H1 (cell line): ENCODE measurements around the gene BCAS4. TPM values are rescaled to one million over a fixed set of nuclear protein-coding genes. Genes with fewer than 3 reads are reported as not detected.

Source experiments
- CTCF ChIA-PET: fragments of 300-600 bp; sonication (Branson Sonifier 250); formaldehyde crosslinking; loops from one replicate; lab custom pipeline; 2021; ENCODE audit not compliant: partially characterized antibody; lab: Charles Lee
- POLR2A ChIA-PET: fragments of 300-600 bp; sonication (Branson Sonifier 250); formaldehyde crosslinking; loops from one replicate; lab custom pipeline; 2021; ENCODE audit warnings: inconsistent platforms; ENCODE audit not compliant: partially characterized antibody; lab: Charles Lee
- DNase-seq, 2 experiments: peaks; one replicate each; pipeline versions ENCODE4 v3.0.0 to v3.0.0-alpha.2; 2010 to 2022; ENCODE audit warnings: low spot score in 2 of 2, low read depth in 1 of 2, mixed read lengths in 1 of 2
- FAIRE-seq: peaks from 2 replicates; lab custom pipeline; 2011; peaks lifted over from hg19 to GRCh38; lab: Jason Lieb, UNC
- H2AFZ ChIP-seq: 2 replicates; pipeline ENCODE4 v1.8.1; 2012; ENCODE audit warnings: low read length, inconsistent platforms
- H2AK5ac ChIP-seq: 2 replicates; pipeline ENCODE4 v1.6.1; 2013; ENCODE audit warnings: low read depth, low read length
- H2BK120ac ChIP-seq: replicated peaks from 2 replicates; pipeline ENCODE3; 2013; ENCODE audit warnings: low read depth, low read length, inconsistent platforms
- H2BK12ac ChIP-seq: 2 replicates; pipeline ENCODE4 v1.6.1; 2013; ENCODE audit warnings: low read depth, low read length
- H2BK15ac ChIP-seq: 2 replicates; pipeline ENCODE4 v1.6.1; 2013; ENCODE audit warnings: low read length
- H2BK20ac ChIP-seq: 2 replicates; pipeline ENCODE4 v1.6.1; 2013; ENCODE audit warnings: low read length
- H2BK5ac ChIP-seq: 2 replicates; pipeline ENCODE4 v1.6.1; 2013; ENCODE audit warnings: low read depth, low read length
- H3K14ac ChIP-seq: 2 replicates; pipeline ENCODE4 v1.6.1; 2013; ENCODE audit warnings: inconsistent platforms; ENCODE audit not compliant: insufficient read length
- H3K18ac ChIP-seq: 2 replicates; pipeline ENCODE4 v1.6.1; 2013; ENCODE audit warnings: low read length; ENCODE audit errors: extremely low read depth
- H3K23ac ChIP-seq: 2 replicates; pipeline ENCODE4 v1.6.1; 2013; ENCODE audit warnings: inconsistent platforms; ENCODE audit not compliant: insufficient read length
- H3K23me2 ChIP-seq: 2 replicates; pipeline ENCODE4 v1.6.1; 2013; ENCODE audit warnings: low read depth, low read length
- H3K27ac ChIP-seq: 2 replicates; pipeline ENCODE4 v1.6.1; 2011; ENCODE audit warnings: low read depth, low read length, inconsistent platforms
- H3K27me3 ChIP-seq, 4 experiments: replicated peaks in 1 of 4; 1 replicate in 1 of 4; 2 replicates in 3 of 4; pipeline versions ENCODE4 v1.6.1 to v1.8.1; 2011 to 2013; ENCODE audit warnings: low read length in 3 of 4, mild to moderate bottlenecking in 3 of 4, inconsistent platforms in 2 of 4, mixed read lengths in 2 of 4, moderate library complexity in 1 of 4; ENCODE audit not compliant: control insufficient read depth in 3 of 4, insufficient read depth in 3 of 4; ENCODE audit errors: extremely low read depth in 1 of 4
- H3K36me3 ChIP-seq, 4 experiments: 2 replicates each; pipeline versions ENCODE4 v1.6.1 to v1.8.1; 2011 to 2013; ENCODE audit warnings: mild to moderate bottlenecking in 4 of 4, low read length in 3 of 4, moderate library complexity in 2 of 4, control low read depth in 1 of 4, inconsistent platforms in 1 of 4; ENCODE audit not compliant: insufficient read depth in 4 of 4, control insufficient read depth in 2 of 4
- H3K4ac ChIP-seq: replicated peaks from 2 replicates; pipeline ENCODE3; 2013; ENCODE audit warnings: low read length, low read depth, mixed read lengths, inconsistent platforms; ENCODE audit not compliant: insufficient read length
- H3K4me1 ChIP-seq, 4 experiments: replicated peaks in 1 of 4; 1 replicate in 1 of 4; 2 replicates in 3 of 4; pipeline versions ENCODE4 v1.6.1 to v1.8.1; 2011 to 2013; ENCODE audit warnings: low read length in 3 of 4, inconsistent platforms in 2 of 4, mixed read lengths in 1 of 4; ENCODE audit not compliant: insufficient read depth in 4 of 4, control insufficient read depth in 3 of 4
- H3K4me2 ChIP-seq, 2 experiments: 2 replicates each; pipeline versions ENCODE4 v1.6.1 to v1.8.1; 2011 to 2013; ENCODE audit warnings: low read depth in 2 of 2, low read length in 2 of 2, control low read depth in 1 of 2, inconsistent platforms in 1 of 2, mild to moderate bottlenecking in 1 of 2; ENCODE audit not compliant: insufficient read depth in 1 of 2
- H3K4me3 ChIP-seq, 4 experiments: fragments of 200-600, 300-600 bp in 1 of 4; sonication (generic), shearing (Covaris generic), sonication (Bioruptor Twin) in 1 of 4; 2 replicates each; pipeline versions ENCODE4 v1.5.1 to v1.8.1; 2011 to 2016; ENCODE audit warnings: low read length in 4 of 4, low read depth in 3 of 4, control low read depth in 2 of 4, inconsistent platforms in 2 of 4, mild to moderate bottlenecking in 2 of 4, mixed read lengths in 1 of 4, moderate library complexity in 1 of 4; ENCODE audit not compliant: insufficient read depth in 2 of 4; ENCODE audit errors: extremely low read depth in 1 of 4
- H3K56ac ChIP-seq: replicated peaks from 2 replicates; pipeline ENCODE3; 2013; ENCODE audit warnings: low read depth, mild to moderate bottlenecking, mixed read lengths, low read length, inconsistent platforms; ENCODE audit not compliant: insufficient read length
- H3K79me1 ChIP-seq: 2 replicates; pipeline ENCODE4 v1.6.1; 2013; ENCODE audit warnings: low read depth, low read length, control low read depth
- H3K79me2 ChIP-seq, 2 experiments: 2 replicates each; pipeline versions ENCODE4 v1.6.1 to v1.8.1; 2012 to 2013; ENCODE audit warnings: low read length in 2 of 2, mild to moderate bottlenecking in 2 of 2, inconsistent platforms in 1 of 2; ENCODE audit not compliant: insufficient read depth in 2 of 2, control insufficient read depth in 1 of 2
- H3K9ac ChIP-seq, 4 experiments: replicated peaks in 1 of 4; 1 replicate in 1 of 4; 2 replicates in 3 of 4; pipeline versions ENCODE4 v1.6.1 to v1.8.1; 2011 to 2013; ENCODE audit warnings: low read depth in 3 of 4, low read length in 3 of 4, control low read depth in 2 of 4, mild to moderate bottlenecking in 2 of 4, moderate library complexity in 2 of 4, inconsistent platforms in 1 of 4; ENCODE audit errors: extremely low read depth in 1 of 4
- H3K9me3 ChIP-seq, 2 experiments: 2 replicates each; pipeline versions ENCODE4 v1.6.1 to v1.8.1; 2012 to 2013; ENCODE audit warnings: mild to moderate bottlenecking in 2 of 2, moderate library complexity in 2 of 2, control low read depth in 1 of 2, inconsistent platforms in 1 of 2, low read depth in 1 of 2, low read length in 1 of 2, mixed read lengths in 1 of 2; ENCODE audit not compliant: insufficient read depth in 2 of 2
- H4K20me1 ChIP-seq, 2 experiments: replicated peaks in 1 of 2; 2 replicates each; pipeline versions ENCODE3 to v1.8.1; 2011 to 2013; ENCODE audit warnings: inconsistent platforms in 2 of 2, low read length in 2 of 2, mild to moderate bottlenecking in 1 of 2; ENCODE audit not compliant: insufficient read depth in 2 of 2, control insufficient read depth in 1 of 2
- H4K5ac ChIP-seq: 2 replicates; pipeline ENCODE4 v1.6.1; 2013; ENCODE audit warnings: low read length, low read depth, mixed read lengths, inconsistent platforms; ENCODE audit not compliant: insufficient read length
- H4K8ac ChIP-seq: 2 replicates; pipeline ENCODE4 v1.8.0; 2013; ENCODE audit warnings: mild to moderate bottlenecking, moderate library complexity, low read length, inconsistent platforms; ENCODE audit not compliant: insufficient read depth; ENCODE audit errors: extremely low read depth
- H4K91ac ChIP-seq: replicated peaks from 2 replicates; pipeline ENCODE3; 2013; ENCODE audit warnings: low read length, mixed read lengths, inconsistent platforms; ENCODE audit not compliant: insufficient read length
- ASH2L ChIP-seq: fragments of 200-600, 300-600 bp; sonication (generic); IDR thresholded peaks from one replicate; pipeline ENCODE4 v1.7.1; 2017; ENCODE audit warnings: low read length
- BCL11A ChIP-seq, 2 experiments: IDR thresholded peaks; one replicate each; pipeline ENCODE4 v1.6.1; 2011; ENCODE audit warnings: low read depth in 2 of 2, low read length in 2 of 2, mild to moderate bottlenecking in 2 of 2
- CBX8 ChIP-seq: fragments of 300-800, 300-1000 bp; sonication (generic); IDR thresholded peaks from 2 replicates; pipeline ENCODE4 v1.7.1; 2016; ENCODE audit warnings: low read depth, low read length, borderline replicate concordance
- E2F6 ChIP-seq: IDR thresholded peaks from 2 replicates; pipeline ENCODE4 v1.6.1; 2012; ENCODE audit warnings: inconsistent platforms
- FOSL1 ChIP-seq: IDR thresholded peaks from 2 replicates; pipeline ENCODE4 v1.6.1; 2011; ENCODE audit warnings: mild to moderate bottlenecking, low read depth, low read length, moderate library complexity; ENCODE audit not compliant: insufficient read depth
- GTF2F1 ChIP-seq: IDR thresholded peaks from 2 replicates; pipeline ENCODE4 v1.6.1; 2012; ENCODE audit warnings: low read depth, low read length, improper control_type of control experiment, borderline replicate concordance
- POU5F1 ChIP-seq: IDR thresholded peaks from 2 replicates; pipeline ENCODE4 v1.6.1; 2011; ENCODE audit warnings: low read depth, mild to moderate bottlenecking, low read length, moderate library complexity
- SAP30 ChIP-seq: fragments of 300-600 bp; sonication (generic); IDR thresholded peaks from 2 replicates; pipeline ENCODE4 v1.7.1; 2012; ENCODE audit warnings: low read length, moderate library complexity, mild to moderate bottlenecking, inconsistent platforms; ENCODE audit not compliant: insufficient read depth, insufficient replicate concordance
- SP2 ChIP-seq: IDR thresholded peaks from 2 replicates; pipeline ENCODE4 v1.6.1; 2012; ENCODE audit warnings: mild to moderate bottlenecking, low read length, inconsistent platforms
- TCF12 ChIP-seq: IDR thresholded peaks from 2 replicates; pipeline ENCODE4 v1.6.1; 2011; ENCODE audit warnings: low read depth, mild to moderate bottlenecking, low read length
- TEAD4 ChIP-seq: IDR thresholded peaks from 2 replicates; pipeline ENCODE4 v1.6.1; 2012; ENCODE audit warnings: low read depth, low read length, inconsistent platforms, mixed read lengths
- WGBS, 2 experiments: shearing (Covaris generic) in 1 of 2; methylation state at CpG; one replicate each; pipeline versions ENCODE4 v1.1.6 to v1.1.7; 2013 to 2015; ENCODE audit warnings: low lambda C conversion rate in 2 of 2, mixed read lengths in 2 of 2, inconsistent platforms in 1 of 2, low coverage in 1 of 2, missing lambda C conversion rate in 1 of 2; ENCODE audit not compliant: insufficient replicate concordance in 2 of 2, insufficient coverage in 1 of 2, insufficient read length in 1 of 2; ENCODE audit errors: extremely low coverage in 1 of 2, missing lambda C conversion rate in 1 of 2; 5-methylcytosine and 5-hydroxymethylcytosine counted together
- polyA plus RNA-seq, 7 experiments: library from polyadenylated mRNA; depleted of rRNA in 3 of 7; stranded (reverse) in 5 of 7; unstranded in 2 of 7; fragments of >200 nt in 5 of 7; fragments of 200-250 nt in 2 of 7; gene quantifications; 1 replicate in 5 of 7; 2 replicates in 1 of 7; 4 replicates in 1 of 7; pipeline versions ENCODE4 v1.2.1 to v1.2.3, GENCODE V29; 2011 to 2013; ENCODE audit warnings: missing spikeins in 2 of 7, mixed read lengths in 2 of 7
- total RNA-seq: library from RNA; stranded (reverse); fragmentation: NEBNext Ultra II Directional; extraction: Animal tissue kit (Norgen Biotek cat#: 25700); gene quantifications from 2 replicates; pipeline ENCODE4 v1.2.1, GENCODE V29; 2021

Gene BCAS4
- total and polyA plus RNA-seq, 2 of the 8 experiments (the other 6 are each of a cell fraction or from before 2014, with no cell fraction given) = 21.2 to 23.6 TPM

GRCh38 chr20:50900261-50900660 is 105.4 kb downstream of the BCAS4 start:
- no peak overlapping the region for H4K5ac ChIP-seq
- H2BK20ac ChIP-seq = no peak overlapping the region
- no peak overlapping the region for H2BK5ac ChIP-seq
- H3K9me3 ChIP-seq = no peaks in the 10 kb centered on the region
- H2AFZ ChIP-seq = no peak overlapping the region
- no peak for FAIRE-seq
- no peak overlapping the region for H2BK15ac ChIP-seq
- H3K4me3 ChIP-seq = no peak overlapping the region
- ChIA-PET POLR2A (interaction anchor here (0.6 to 3.2 kb wide), 11 partner anchors 9 to 527 kb away, joined by 3 to 13 read pairs (median 4); no protein-coding TSS in a partner anchor), CTCF (interaction anchor here (0.9 to 1.1 kb wide), 2 partner anchors 10 to 14 kb away, joined by 4 to 5 read pairs; no protein-coding TSS in a partner anchor)
- H3K79me2 ChIP-seq = peaks cover 9 to 88% of the 10 kb centered on the region in 2 experiments; a peak in 3 of 4 replicates
- no peak for DNase-seq
- no peak overlapping the region for H3K56ac ChIP-seq
- H3K4me1 ChIP-seq = no peaks in the 10 kb centered on the region
- H4K8ac ChIP-seq = no peak overlapping the region
- no peaks in the 10 kb centered on the region for H3K27me3 ChIP-seq
- H3K9ac ChIP-seq = no peak overlapping the region
- no peak for TF ChIP-seq GTF2F1
- no peak for TF ChIP-seq BCL11A (IDR thresholded peaks at IDR 0.05; ENCODE audit: low read depth in 2 of 2, low read length in 2 of 2)
- TF ChIP-seq ASH2L = no peak
- TF ChIP-seq E2F6 = no peak
- no peak for TF ChIP-seq POU5F1
- no peak for TF ChIP-seq FOSL1
- TF ChIP-seq SAP30 = no peak
- TF ChIP-seq TCF12 = no peak
- TF ChIP-seq TEAD4 = no peak
- no peak for TF ChIP-seq SP2
- no peak for TF ChIP-seq CBX8
- H3K18ac ChIP-seq = no peak overlapping the region
- peaks cover 5% of the 10 kb centered on the region for H3K79me1 ChIP-seq
- H2AK5ac ChIP-seq = no peak overlapping the region
- H3K23me2 ChIP-seq = no peaks in the 10 kb centered on the region
- H4K91ac ChIP-seq = no peak overlapping the region
- H2BK120ac ChIP-seq = no peak overlapping the region
- H3K4me2 ChIP-seq = no peak overlapping the region
- no peak overlapping the region for H3K4ac ChIP-seq
- H4K20me1 ChIP-seq = peaks cover 20 to 22% of the 10 kb centered on the region in 2 experiments
- H3K27ac ChIP-seq = no peak overlapping the region
- H2BK12ac ChIP-seq = no peak overlapping the region
- H3K14ac ChIP-seq = no peak overlapping the region
- WGBS, 2 experiments = 86% methylated on average over 7 of the region's 7 CpGs; no CpG with 5 or more reads in 1 of the 2 experiments
- H3K36me3 ChIP-seq = peaks cover 25 to 88% (median 60%) of the 10 kb centered on the region in 4 experiments
- no peak overlapping the region for H3K23ac ChIP-seq
